Measurements from ENCODE around the gene ELN.
A peak's percentile ranks its signal among the peaks of the same experiment; 100 is the strongest.
"Not testable (repeated sequence)": the region's sequence is repeated elsewhere in the genome, so short reads cannot be mapped to it uniquely, and the experiment has no call there.

Gene ELN

DNA sequence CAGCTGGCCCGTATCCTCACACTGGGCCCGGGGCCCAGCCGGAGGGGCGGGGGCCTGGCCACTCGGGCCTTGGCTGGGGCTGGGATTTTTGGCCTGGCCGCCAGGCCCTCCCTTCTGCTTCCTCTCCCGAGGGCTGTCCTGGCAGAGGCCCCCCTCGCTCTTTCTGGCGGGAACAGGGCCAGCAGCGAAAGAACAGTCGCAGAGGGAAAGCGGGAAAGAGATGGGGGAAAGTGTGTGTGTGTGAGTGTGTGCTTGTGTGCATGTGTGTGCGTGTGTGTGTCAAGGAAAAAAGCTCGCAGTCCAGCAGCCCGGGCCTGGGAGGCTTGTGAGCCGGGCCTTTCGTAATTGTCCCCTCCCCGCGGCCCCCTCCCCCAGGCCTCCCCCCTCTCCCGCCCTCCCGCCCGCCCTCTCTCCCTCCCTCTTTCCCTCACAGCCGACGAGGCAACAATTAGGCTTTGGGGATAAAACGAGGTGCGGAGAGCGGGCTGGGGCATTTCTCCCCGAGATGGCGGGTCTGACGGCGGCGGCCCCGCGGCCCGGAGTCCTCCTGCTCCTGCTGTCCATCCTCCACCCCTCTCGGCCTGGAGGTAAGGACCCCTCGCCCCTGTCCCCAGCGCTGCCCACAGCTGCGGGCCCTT, at the start of gene ELN:
TSS of gene ELN (plus strand) at position 491 of the 638 bp plus-strand sequence. CDS start at position 506, 15 bp downstream.
- peak in 49 of 56 donors; percentile 24 to 84 (median 59) for DNase-seq

DNA sequence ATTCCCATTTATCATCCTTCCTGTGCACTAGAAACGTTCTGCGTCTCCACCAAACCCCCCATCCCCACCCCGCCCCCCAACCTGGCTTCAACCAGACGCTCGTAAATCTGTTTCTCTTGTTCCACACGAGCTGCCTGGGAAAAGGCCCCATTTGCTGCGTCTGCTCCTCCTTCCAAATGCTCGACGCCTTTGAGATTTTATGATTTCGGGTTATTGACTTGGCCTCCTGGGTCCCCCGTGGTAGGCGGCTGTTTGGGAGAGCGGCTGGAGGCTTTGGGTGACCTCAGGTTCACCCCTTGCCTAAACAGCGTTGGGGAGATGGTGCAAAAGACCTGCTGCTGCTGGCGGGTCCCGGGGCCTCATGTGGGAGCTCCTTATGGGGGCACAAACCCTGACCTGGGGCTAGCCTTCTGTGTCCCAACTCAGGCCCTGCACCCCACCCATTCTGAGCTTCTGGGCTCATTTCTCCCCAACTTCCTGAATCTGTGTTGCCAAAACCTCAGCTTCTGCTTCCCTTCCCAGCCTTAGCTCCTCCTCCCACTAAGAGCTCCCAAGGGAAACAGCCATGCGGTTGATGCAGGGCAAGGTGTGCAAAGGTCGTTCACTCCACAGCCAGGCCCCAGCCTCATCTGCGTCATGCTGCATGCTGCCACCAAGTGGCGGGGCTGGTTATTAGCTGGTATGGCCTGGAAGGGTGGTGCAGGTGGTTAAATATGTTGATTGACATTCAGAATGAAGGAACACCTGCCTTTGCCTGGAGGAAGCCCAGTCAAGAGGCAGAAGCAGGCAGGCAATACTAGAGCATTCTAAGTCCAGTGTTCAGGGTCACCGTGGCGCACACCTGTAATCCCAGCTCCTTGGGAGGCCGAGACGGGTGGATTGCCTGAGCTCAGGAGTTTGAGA, 49.1 kb upstream of the ELN start:
- DNase-seq = peak in 2 of 56 donors; percentile 6 to 10

DNA sequence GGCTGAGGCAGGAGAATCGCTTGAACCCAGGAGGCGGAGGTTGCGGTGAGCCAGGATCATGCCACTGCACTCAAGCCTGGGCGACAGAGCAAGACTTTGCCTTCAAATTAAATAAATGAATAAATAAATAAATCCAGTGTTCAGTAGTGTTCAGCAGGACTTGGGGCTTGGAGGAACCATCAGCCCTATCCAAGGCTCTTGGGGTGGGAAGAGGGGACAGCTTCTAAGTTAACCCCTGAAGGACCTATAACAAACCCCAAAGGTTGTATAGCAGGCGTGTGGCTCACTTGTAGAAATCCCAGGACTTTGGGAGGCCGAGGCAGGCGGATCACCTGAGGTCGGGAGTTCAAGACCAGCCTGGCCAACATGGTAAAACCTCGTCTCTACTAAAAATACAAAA, 48.3 kb upstream of the ELN start:
- not testable (repeated sequence) for DNase-seq

DNA sequence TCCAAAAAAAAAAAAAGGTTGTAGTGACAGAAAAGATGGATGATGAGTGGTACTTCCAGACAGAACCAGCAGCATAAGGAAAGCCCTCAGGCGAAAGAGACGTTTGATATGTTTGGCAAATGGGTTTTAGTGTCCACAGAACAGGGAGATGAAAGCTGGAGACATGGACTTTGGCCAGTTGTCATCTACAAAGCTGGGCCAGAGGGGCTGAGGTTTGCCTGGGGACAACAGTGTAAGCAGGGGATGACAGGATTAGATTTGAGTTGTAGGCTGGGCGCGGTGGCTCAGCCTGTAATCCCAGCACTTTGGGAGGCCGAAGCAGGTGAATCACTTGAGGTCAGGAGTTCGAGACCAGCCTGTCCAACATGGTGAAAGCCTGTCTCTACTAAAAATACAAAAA, 47.8 kb upstream of the ELN start:
- no peak for DNase-seq

DNA sequence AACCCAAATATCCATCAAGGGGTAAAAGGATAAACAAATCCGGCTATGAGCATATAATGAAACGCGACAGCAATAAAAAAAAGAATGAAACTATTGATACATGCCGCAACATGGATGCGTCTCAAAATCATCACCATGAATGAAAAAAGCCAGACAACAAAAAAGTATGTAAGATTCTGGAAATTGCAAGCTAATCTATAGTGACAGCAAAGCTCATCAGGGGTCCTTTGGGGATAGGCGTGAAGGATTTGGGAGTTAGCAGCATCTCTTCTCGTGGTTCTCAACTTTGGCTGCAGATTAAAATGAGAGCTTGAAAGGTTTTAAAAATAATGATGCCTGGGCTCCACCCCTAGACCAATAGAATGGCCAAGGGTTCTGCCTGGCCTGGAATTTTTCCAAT, 46.0 kb upstream of the ELN start:
- no peak for DNase-seq

DNA sequence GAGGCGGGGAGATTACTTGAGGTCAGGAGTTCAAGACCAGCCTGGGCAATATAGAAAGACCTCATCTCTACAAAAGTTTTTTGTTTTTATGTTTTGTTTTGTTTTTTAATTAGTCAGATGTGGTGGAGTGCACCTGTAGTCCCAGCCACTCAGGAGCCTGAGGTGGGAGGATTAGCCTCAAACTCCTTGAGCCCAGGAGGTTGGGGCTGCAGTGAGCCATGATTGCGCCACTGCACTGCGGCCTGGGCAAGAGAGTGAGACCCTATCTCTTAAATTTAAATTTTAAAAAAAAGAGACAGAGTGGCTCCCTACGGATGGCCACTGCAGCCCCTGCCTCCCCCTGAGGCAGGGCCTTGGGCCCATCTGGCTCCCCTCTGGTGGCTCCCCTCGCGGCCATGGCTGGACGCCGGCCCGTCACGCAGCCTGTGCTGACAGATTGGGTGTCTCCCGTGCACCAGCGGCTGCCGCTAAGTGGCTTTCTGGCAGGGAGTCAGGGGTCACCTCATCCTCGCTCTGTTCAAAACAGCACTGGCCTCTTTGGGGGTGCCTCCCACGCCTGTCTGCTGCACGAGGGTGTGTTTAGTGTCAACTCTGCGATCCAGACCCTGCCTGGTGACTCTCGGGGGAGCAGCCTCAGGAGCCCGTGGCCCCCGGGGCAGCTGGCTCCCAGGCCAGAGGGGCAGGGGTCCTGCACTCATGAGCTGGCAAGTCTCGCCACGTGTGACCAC, 44.4 kb upstream of the ELN start:
- DNase-seq = no peak

DNA sequence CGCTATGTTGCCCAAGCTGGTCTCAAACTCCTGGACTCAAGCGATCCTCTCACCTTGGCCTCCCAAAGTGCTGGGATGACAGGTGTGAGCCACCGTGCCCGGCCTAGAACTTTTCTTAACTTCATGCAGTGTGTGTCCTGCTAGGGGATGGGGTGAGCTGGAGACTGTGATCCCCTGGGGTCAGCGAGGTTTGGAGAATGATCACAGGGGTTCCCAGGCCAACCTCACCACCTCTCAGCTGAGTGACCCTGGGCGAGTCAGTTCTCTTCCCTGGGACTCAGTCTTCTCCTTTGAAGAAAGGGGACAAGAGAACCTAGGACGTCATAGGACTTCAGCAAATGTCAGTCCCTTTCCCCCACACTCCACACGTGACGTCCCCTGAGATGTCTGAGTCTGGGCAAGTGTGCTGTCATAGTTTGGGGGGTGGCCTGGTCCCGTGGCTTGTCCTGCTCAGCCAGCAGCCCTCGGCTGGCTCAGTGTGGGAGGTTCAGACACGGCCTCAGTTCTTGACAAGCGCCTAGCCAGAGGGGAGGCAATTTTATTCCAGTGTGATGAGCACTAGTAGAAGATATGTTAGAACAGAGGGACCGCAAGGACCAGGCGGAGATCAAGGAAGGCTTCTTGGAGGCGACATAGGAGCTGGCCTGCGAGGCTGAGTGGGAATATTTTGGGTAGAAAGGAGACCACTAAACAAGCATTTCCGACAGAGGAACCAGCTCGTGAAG, 43.3 kb upstream of the ELN start:
- DNase-seq = no peak

DNA sequence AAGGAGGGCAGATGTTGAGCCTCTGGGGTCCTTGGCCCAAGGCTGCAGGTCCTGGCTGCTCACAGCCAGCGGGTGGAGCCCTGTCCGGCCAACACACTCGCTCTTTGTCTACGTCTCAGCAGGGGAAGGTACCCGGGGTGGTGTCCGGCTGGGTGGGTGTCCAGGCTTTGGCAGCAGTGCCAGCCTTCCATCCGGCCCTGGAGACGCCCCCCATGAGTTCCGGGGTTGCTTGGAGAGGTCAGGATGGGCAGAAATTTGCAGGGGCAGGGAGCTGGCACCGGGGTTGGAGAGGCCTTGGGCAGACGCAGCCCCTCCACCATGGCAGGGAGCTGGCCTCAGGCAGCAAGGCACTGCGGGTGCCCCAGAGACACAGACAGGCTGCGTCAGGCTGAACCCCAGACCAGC, 42.2 kb upstream of the ELN start:
- DNase-seq = peak in 2 of 56 donors; percentile 6 to 28

DNA sequence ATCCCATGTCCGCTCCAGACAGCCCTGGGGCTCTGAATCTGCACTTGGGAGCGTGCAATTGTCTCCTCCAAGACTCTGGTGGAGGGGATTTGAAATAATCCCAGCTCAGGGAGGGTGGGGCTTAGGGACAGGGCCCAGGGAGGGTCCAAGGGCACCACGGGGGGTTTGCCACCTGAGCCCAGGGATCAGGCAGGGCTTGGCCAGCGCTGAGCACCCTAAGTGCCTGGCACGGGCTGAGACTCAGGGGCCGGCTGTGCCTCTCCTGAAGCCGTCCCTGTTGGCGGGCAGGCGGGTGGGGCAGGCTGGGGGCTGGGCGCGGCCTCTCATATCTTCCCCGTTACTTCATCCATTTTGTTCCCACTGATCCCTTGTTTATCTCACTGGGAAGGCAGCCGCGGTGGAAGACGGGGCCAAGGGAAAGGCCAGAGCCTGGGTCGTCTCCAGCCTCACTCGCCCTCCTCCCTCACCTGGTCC, 41.8 kb upstream of the ELN start:
- no peak for DNase-seq

DNA sequence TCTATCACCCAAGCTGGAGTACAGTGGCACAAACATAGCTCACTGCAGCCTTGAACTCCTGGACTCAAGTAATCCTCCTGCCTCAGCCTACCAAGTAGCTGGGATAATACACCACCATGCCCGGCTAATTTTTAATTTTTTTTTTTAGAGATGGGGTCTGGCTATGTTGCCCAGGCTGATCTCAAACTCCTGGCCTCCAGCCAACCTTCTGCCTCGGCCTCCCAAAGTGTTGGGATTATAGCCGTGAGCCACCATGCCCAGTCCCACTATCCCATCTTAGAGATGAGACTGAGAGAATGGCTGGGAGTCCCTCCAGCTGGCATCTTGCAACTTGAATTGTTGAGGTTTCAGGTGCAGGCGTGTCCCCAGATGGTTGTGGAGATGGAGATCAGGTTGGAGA, 40.7 kb upstream of the ELN start:
- no peak for DNase-seq

DNA sequence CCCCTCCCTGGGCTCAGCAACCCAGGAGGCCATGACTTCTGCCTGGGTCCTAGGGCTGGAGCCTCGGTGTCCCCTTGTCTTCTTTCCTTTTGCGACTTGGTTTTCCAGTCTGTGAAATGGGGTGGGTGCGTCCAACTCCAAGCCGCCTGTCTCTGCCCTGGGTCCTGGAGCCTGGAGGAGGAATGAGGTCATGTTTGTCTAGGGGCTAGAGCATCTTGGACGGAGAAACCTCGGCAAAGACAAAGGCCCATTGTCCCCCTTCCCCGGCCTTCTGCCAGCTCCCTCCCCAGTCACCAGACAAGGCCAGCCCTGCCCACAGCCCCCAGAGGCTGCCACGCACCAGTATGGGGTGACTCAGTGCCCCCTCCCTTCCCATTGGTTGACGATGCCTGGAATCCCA, 39.8 kb upstream of the ELN start:
- peak in 48 of 56 donors; percentile 7 to 84 (median 46) for DNase-seq

DNA sequence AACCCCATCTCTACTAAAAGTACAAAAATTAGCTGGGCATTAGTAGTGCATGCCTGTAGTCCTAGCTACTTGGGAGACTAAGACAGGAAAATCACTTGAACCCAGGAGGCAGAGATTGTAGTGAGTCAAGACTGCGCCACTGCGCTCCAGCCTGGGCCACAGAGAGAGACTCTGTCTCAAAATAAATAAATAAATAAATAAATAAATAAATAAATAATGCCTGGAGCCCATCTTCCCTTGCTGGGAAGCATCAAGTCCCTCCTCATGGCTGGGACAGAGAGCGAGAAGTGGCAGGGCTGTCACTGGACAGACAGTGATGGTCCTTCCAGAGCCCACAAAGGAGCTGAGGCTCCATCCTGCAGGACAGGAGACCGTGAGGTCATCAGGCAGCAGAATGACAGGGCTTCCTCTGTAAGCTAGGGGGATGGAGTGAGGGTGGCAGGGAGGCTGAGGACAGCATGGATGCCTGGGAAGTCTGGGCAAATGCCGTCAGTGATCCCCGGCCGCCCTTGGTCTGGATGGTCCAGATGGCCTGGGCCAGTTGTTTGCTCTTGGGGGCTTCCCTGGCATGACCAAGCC, 36.4 kb upstream of the ELN start:
- DNase-seq = no peak

DNA sequence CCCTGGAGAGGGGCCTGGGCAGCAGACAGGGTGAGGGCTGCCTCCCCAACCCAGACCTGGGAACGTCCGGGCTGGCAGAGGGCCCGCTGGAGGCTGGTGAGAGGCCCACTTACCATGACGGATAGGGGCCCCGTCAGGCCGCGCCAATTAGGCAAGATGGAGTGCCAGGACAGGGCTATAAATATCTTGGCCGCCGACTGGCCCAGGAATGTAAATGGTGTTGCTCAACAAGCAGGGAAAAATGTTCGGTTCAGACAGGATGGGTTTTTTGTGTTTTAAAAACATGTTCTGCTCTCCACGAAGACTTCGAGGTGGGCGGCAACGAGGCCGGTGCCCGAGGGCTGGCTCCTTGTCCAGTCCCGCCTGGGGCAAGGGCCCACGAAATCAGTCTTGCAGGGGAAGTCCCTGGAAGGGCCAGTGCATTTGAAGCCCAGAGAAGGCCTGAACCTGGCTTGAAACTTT, 35.8 kb upstream of the ELN start:
- no peak for DNase-seq

DNA sequence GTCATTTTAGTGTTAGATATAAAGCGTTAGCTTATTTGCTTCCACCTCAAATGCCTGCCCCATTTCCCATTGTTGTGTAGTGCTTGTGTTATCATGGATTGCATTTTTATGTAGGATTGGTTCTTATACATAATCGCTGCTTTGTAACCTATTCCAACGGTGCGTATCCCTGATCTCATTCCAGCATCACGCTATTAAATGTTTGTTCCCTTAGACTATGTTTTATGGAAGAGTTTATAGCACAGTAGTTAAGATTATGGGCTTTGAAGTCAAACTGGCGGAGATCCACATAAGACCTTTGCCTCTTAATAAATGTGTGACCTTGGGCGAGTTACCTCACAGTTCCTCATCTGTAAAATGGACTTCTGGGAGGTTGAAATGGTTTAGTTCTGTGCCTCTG, 34.0 kb upstream of the ELN start:
- no peak for DNase-seq

DNA sequence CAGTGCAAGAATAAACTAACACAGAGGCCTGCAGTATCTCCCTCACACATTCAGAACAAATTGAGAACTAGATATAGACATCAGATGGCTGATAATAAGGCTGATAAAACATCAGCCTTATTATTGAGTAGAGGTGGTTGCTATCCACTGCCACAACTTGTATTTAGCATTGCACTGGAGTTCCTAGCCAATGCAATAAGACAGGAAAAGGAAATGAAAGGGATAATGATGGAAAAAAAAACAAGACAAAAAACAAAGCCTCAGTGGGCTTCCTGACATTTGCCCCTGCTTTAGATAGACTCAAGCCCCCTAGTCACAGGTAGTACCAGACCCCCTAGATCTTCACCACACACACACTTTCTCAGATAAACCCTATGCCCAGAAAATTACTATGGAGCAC, 33.2 kb upstream of the ELN start:
- no peak for DNase-seq

DNA sequence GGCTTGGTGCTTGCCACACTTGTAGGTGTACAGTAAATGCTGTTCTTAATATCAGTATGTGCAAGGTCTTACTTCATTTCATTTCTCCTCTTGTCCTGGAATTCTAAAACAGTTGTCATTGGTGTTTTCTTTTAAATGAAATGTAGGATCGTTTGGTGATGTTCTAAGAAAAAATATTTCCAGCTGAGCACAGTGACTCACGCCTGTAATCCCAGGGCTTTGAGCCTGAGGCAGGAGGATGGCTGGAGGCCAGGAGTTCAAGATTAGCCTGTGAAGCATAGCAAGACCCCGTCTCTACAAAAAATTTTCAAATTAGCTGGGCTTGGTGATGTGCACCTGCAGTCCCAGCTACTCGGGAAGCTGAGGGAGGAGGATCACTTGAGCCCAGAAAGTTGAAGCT, 32.6 kb upstream of the ELN start:
- no peak for DNase-seq

DNA sequence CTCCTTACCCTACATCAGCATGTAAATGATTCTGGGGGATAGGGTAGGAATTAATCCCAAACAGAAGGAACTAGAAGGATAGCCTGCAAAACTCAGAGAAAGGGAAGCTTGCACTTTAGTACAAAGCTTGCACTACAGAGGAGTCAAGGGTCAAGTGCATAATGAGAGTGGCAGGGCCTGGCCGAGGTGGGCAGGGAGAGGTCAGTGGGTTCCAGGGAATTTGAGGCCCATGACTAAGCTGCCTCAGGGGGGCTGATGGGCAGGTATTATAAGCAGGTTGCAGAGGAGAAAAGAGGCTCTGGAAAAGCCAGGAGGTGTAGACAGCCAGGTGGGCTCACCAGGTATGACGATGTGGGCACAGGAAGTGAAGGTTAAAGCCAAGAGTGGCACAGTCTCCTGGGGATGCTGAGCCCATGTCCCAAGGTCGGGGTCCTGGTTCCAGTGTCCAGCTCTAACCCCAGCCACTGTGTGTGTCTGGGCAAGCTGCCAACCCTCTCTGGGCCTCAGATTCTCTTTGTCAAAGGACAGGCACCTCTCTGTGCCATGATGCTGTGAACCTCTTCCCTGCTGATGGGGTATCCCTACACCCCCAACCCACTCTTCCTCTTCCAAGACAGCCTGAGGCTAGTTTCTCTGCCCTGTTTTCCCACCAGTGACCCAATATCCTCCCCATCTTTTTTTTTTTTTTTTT, 32.0 kb upstream of the ELN start:
- DNase-seq = peak in 1 of 56 donors; percentile 45

DNA sequence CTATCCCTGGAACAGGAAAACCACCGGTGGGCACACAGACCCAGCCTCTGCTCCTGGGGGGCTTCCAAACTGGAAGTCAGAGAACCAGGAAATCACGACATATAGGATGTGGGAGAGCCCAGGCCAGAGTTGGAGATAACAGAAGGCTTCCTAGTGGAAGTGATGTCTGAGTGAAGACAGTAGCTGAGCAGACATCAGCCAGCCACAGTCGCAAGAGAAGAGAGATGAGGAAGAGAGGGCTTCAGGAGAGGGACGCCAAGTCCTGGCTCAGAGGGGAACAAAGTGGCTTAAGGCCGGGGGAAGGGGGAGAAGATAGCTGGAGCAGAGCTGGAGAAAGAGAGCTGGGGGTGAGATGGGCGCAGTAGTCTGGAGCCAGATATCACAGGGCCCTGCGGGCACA, 30.9 kb upstream of the ELN start:
- no peak for DNase-seq

DNA sequence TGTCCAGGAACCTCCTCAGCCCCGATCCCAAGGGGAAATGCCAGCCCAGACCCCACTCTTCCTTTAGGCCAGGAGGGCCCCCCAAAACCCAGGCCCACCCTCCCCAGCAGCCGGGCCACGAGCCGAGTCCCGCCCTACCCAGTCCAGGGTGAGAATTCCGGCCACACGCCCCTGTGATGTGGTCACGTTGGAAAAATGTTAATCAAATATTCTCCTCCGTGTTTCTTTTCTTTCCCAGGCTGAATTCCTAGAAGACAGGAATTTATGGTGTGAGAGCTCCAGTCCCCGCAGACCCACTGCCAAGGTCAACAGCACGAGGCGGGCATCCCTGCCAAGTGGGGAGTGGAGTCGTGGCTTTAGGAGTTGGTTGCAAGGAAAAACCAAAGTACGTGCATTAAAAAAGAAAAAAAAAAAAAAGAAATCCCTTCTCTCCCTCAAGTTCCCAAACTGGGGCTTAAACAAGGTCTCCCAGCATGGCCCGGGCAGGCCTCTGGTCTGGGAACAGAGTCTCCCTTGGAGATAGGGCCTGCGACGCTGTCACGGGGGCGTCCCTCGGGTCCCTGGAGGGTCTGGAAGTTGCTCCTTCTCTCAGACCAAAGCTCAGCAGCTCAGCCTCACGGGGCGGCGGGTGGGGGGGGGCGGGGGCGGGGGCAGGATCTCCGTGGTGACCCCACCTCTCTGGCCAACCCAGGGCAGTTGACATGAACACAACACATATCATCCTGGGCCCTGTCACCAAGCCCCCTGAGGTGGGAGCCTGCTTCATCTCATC, 28.1 kb upstream of the ELN start:
- DNase-seq = no peak
